Upper lobe of left lung (tissue), 6 donors: ENCODE results near the gene TMPRSS13. TPM values are rescaled to one million over a fixed set of nuclear protein-coding genes. Genes with fewer than 3 reads are reported as not detected.

Experiments
- ATAC-seq, 2 donors: fragments of 200-7000 bp; cut with Tn5 transposase; one replicate each; pipeline ENCODE4 v1.9.1; 2022; ENCODE audit warnings: mild to moderate bottlenecking in 2 of 2, moderate library complexity in 2 of 2; ENCODE audit not compliant: low FRiP score in 2 of 2
- DNase-seq, 2 donors: peaks; one replicate each; pipeline ENCODE4 v3.0.0-alpha.2; 2019 to 2020
- H3K27ac ChIP-seq, 4 donors: fragments of 200-600 bp; sonication (generic); one replicate each; pipeline ENCODE4 v1.5.1; 2016 to 2019
- H3K27me3 ChIP-seq, 4 donors: fragments of 200-600 bp; sonication (generic); one replicate each; pipeline ENCODE4 v1.5.1; 2017 to 2019
- H3K36me3 ChIP-seq, 4 donors: fragments of 200-600 bp; sonication (generic); one replicate each; pipeline ENCODE4 v1.5.1; 2016 to 2019
- H3K4me1 ChIP-seq, 4 donors: fragments of 200-600 bp; sonication (generic); one replicate each; pipeline ENCODE4 v1.5.1; 2018 to 2019
- H3K4me3 ChIP-seq, 4 donors: fragments of 200-600 bp; sonication (generic); one replicate each; pipeline ENCODE4 v1.5.1; 2017 to 2019; ENCODE audit warnings: mild to moderate bottlenecking in 2 of 4, moderate library complexity in 1 of 4
- H3K9me3 ChIP-seq, 4 donors: fragments of 200-600 bp; sonication (generic); one replicate each; pipeline ENCODE4 v1.5.1; 2018 to 2019
- CTCF ChIP-seq, 6 experiments: fragments of 450-650 bp in 4 of 6; fragments of 200-600 bp in 2 of 6; sonication (generic) in 2 of 6; IDR thresholded peaks; one replicate each; pipeline ENCODE4 v1.5.1; 2016 to 2019; ENCODE audit warnings: antibody characterized with exemption in 6 of 6
- EP300 ChIP-seq, 4 donors: sonication (generic); formaldehyde crosslinking; IDR thresholded peaks; one replicate each; pipeline ENCODE4 v1.5.1; 2017; ENCODE audit warnings: antibody characterized with exemption in 4 of 4, control low read depth in 2 of 4
- POLR2A ChIP-seq, 4 donors: fragments of 450-650 bp; IDR thresholded peaks; one replicate each; pipeline ENCODE4 v1.5.1; 2016 to 2017; ENCODE audit warnings: antibody characterized with exemption in 4 of 4, mild to moderate bottlenecking in 2 of 4
- POLR2AphosphoS5 ChIP-seq, 2 donors: sonication (generic); formaldehyde crosslinking; IDR thresholded peaks; one replicate each; pipeline ENCODE4 v1.5.1; 2017; ENCODE audit warnings: antibody characterized with exemption in 2 of 2
- WGBS, 2 donors: methylation state at CpG; one replicate each; pipeline ENCODE4 v1.1.5; 2017 to 2018; 5-methylcytosine and 5-hydroxymethylcytosine counted together
- total RNA-seq, 6 donors: library from RNA; depleted of rRNA in 4 of 6; stranded (reverse); fragments of >200 nt in 4 of 6; gene quantifications; one replicate each; pipeline versions ENCODE4 v1.1.0 to v1.2.1, GENCODE V29; 2016 to 2021
- donor health status: DM: no; HTN: no; CAD: no; lungs with moderate emphysema.
- donor health status: DM: no; HTN: yes; CAD: no; lungs with severe emphysema.

TMPRSS13 gene
- total RNA-seq, 6 donors from 2014 or later: 4.6 to 26.2 (median 6.1) TPM

- no peak for DNase-seq
- no peak for TF ChIP-seq POLR2A (IDR thresholded peaks at IDR 0.05)
- no peak for TF ChIP-seq POLR2AphosphoS5 (IDR thresholded peaks at IDR 0.05)
- TF ChIP-seq EP300 (IDR thresholded peaks at IDR 0.05): no peak
- no peak for TF ChIP-seq CTCF (IDR thresholded peaks at IDR 0.05)
- no peak for ATAC-seq
- Histone ChIP-seq H3K9me3 (no peaks in the 10 kb centered on the region), H3K4me3 (no peak overlapping the region), H3K27me3 (no peaks in the 10 kb centered on the region), H3K4me1 (peaks cover under 1 to 19% (median 12%) of the 10 kb centered on the region in 4 donors), H3K36me3 (no peaks in the 10 kb centered on the region), H3K27ac (no peak overlapping the region)
- WGBS, 2 donors: 80 to 88% methylated on average over 11 of the region's 11 CpGs
Observed at GRCh38 chr11:117925198-117925925, 3.8 kb downstream of the TMPRSS13 start.

DNA sequence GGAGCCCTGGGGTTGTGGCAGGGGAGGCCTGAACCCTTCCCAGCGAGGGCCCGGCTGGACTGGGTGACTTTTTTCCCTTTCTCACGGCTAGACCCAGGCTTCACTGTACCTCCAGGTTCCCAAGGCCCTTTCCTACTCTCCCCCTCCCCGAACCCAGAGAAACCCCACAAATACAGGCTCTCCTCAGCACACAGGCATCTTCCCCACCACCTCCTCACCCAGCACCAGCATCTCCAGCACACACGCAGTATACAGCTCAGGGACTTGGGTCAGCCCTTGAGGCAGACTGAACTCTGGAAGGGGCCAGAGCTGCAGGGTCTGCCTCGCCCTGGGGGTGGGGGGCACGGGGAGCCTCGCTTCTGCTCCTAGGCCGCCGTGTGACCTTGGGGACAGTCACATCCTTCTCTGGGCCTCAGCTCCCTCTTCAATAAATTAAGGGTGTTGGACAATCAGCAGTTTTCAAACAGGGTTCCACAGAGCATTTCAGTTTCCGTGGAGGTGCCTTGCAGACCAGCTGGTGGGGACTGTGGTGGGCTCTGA is 4.5 kb downstream of the TMPRSS13 start:
- no peaks in the 10 kb centered on the region for H3K9me3 ChIP-seq
- no peaks in the 10 kb centered on the region for H3K27me3 ChIP-seq
- DNase-seq (no peak), ATAC-seq (no peak)
- WGBS, 2 donors: 95 to 97% methylated on average over 11 of the region's 11 CpGs
- no peak overlapping the region for H3K4me3 ChIP-seq
- H3K36me3 ChIP-seq: no peaks in the 10 kb centered on the region
- no peak for TF ChIP-seq CTCF (IDR thresholded peaks at IDR 0.05)
- no peak for TF ChIP-seq EP300 (IDR thresholded peaks at IDR 0.05)
- no peak for TF ChIP-seq POLR2A (IDR thresholded peaks at IDR 0.05)
- no peak for TF ChIP-seq POLR2AphosphoS5 (IDR thresholded peaks at IDR 0.05)
- H3K27ac ChIP-seq: no peak overlapping the region
- peaks cover 0 to 14% (median 6%) of the 10 kb centered on the region in 4 donors for H3K4me1 ChIP-seq

DNA sequence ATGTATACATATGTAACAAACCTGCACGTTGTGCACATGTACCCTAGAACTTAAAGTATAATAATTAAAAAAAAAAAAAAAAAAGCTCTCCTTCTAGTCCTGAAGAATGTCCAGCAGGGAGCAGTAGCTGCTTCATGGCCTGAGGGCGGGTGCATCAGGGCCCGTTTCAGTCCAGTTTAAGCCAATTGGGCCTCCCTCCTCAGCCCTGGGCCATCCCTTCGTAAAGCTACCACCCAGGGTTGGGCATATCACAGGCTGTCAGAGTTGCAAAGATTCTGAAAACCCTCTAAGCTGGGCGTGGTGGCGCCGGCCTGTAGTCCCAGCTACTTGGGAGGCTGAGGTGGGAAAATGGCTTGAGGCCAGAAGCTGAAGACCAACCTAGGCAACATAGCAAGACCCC is 5.4 kb downstream of the TMPRSS13 start:
- 79 to 82% methylated on average over 7 of the region's 7 CpGs for WGBS, 2 donors
- Histone ChIP-seq H3K9me3 (no peaks in the 10 kb centered on the region), H3K4me1 (peaks cover 0 to 9% (median under 1%) of the 10 kb centered on the region in 4 donors), H3K36me3 (no peaks in the 10 kb centered on the region), H3K27me3 (no peaks in the 10 kb centered on the region), H3K4me3 (no peak overlapping the region), H3K27ac (no peak overlapping the region)
- ATAC-seq (no peak), DNase-seq (no peak)
- TF ChIP-seq EP300 (IDR thresholded peaks at IDR 0.05) (no peak), POLR2A (IDR thresholded peaks at IDR 0.05) (no peak), CTCF (IDR thresholded peaks at IDR 0.05) (no peak), POLR2AphosphoS5 (IDR thresholded peaks at IDR 0.05) (no peak)

GRCh38 chr11:117923275-117923674 is 5.9 kb downstream of the TMPRSS13 start:
- Histone ChIP-seq H3K4me1 (peaks cover 0 to 4% (median 0%) of the 10 kb centered on the region in 4 donors), H3K4me3 (no peak overlapping the region), H3K9me3 (no peaks in the 10 kb centered on the region), H3K27ac (no peak overlapping the region), H3K36me3 (no peaks in the 10 kb centered on the region), H3K27me3 (no peaks in the 10 kb centered on the region)
- TF ChIP-seq CTCF (IDR thresholded peaks at IDR 0.05) (no peak), POLR2A (IDR thresholded peaks at IDR 0.05) (no peak), EP300 (IDR thresholded peaks at IDR 0.05) (no peak), POLR2AphosphoS5 (IDR thresholded peaks at IDR 0.05) (no peak)
- WGBS, 2 donors: 81 to 95% methylated on average over 2 to 4 of the region's 4 CpGs
- DNase-seq (no peak), ATAC-seq (no peak)
